Prostate gland (tissue), 2 donors: Measurements from ENCODE around the gene PIK3R2.

Source experiments
- POLR2A ChIP-seq: fragments of 450-650 bp; IDR thresholded peaks from one replicate; pipeline ENCODE4 v1.6.1; 2016; ENCODE audit warnings: antibody characterized with exemption, mild to moderate bottlenecking
- TF ChIP-seq, protein P1 (sequence below), 4 experiments: fragments of 200-600 bp in 2 of 4; fragments of 450-650 bp in 2 of 4; sonication (generic) in 2 of 4; IDR thresholded peaks; 1 replicate in 3 of 4; 2 replicates in 1 of 4; pipeline ENCODE4 v1.5.1; 2016 to 2019; ENCODE audit warnings: antibody characterized with exemption in 4 of 4, mild to moderate bottlenecking in 2 of 4, moderate library complexity in 2 of 4

DNA sequence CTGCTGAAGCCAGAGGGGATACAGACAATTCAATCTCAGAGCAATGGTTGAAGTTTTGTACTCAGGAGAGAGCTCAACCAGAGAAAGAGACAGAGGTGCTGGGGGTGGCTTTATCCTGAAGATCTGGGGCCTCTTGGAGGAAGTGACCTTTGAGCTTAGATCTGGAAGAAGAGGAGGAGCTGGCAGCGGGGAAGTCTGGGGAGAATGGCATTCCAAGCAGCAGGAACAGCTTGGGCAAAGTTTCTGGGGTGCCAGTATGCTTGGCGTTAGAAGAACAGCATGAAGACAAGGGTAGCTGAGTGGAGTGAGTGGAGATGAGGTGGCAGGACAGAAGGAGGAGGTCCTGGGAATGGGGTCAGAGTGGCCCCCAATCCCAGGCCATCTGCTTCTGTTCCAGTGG, 44.1 kb upstream of the PIK3R2 start:
- TF ChIP-seq, protein P1, sequence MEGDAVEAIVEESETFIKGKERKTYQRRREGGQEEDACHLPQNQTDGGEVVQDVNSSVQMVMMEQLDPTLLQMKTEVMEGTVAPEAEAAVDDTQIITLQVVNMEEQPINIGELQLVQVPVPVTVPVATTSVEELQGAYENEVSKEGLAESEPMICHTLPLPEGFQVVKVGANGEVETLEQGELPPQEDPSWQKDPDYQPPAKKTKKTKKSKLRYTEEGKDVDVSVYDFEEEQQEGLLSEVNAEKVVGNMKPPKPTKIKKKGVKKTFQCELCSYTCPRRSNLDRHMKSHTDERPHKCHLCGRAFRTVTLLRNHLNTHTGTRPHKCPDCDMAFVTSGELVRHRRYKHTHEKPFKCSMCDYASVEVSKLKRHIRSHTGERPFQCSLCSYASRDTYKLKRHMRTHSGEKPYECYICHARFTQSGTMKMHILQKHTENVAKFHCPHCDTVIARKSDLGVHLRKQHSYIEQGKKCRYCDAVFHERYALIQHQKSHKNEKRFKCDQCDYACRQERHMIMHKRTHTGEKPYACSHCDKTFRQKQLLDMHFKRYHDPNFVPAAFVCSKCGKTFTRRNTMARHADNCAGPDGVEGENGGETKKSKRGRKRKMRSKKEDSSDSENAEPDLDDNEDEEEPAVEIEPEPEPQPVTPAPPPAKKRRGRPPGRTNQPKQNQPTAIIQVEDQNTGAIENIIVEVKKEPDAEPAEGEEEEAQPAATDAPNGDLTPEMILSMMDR (IDR thresholded peaks at IDR 0.05), result no peak
- TF ChIP-seq POLR2A, result no peak
